Endothelial cell of hepatic sinusoid (primary cell): ENCODE data around the gene DPEP3.
"Not testable (repeated sequence)": the region's sequence is repeated elsewhere in the genome, so short reads cannot be mapped to it uniquely, and the experiment has no call there.

Experiments used
- in situ Hi-C: cut with HindIII; loops from 2 replicates; pipeline ENCODE4 v1.10.0; 2017; ENCODE audit warnings: low sequenced_read_pairs

The DPEP3 gene, protein sequence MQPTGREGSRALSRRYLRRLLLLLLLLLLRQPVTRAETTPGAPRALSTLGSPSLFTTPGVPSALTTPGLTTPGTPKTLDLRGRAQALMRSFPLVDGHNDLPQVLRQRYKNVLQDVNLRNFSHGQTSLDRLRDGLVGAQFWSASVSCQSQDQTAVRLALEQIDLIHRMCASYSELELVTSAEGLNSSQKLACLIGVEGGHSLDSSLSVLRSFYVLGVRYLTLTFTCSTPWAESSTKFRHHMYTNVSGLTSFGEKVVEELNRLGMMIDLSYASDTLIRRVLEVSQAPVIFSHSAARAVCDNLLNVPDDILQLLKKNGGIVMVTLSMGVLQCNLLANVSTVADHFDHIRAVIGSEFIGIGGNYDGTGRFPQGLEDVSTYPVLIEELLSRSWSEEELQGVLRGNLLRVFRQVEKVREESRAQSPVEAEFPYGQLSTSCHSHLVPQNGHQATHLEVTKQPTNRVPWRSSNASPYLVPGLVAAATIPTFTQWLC

DNA sequence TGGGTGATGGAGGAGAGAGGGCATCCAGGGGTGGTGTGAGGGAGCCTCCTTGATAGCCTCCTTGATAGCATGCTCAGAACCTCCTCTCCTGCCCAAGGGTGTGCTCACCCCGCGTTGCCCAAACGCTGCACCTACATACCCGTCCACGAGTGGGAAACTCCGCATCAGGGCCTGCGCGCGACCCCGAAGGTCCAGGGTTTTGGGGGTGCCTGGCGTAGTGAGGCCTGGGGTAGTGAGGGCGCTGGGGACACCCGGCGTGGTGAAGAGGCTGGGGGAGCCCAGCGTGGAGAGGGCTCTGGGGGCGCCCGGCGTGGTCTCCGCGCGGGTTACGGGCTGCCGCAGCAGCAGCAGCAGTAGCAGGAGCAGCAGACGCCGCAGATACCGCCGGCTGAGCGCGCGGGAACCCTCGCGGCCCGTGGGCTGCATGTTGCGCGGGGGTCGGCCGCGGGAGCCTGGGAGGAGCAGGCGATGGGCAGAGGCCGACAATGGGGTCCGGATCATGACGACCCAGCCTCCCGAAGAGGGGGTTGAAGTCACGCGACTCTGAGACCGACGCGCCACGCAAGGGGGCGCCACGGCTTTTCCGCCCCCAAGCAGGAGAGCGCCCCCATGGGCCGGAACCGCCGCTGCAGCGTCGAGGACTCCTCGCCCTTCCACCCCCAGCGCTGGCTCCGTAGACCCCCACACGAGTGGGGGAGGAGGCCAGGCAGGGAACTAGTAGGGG is at the start of gene DPEP3:
TSS of gene DPEP3 (minus strand) at position 545 of the 724 bp plus-strand sequence. CDS start at position 426, 119 bp downstream.
- in situ Hi-C loops = loop anchor here (5.0 kb wide), 1 partner anchor 92 kb away; no protein-coding TSS in a partner anchor

DNA sequence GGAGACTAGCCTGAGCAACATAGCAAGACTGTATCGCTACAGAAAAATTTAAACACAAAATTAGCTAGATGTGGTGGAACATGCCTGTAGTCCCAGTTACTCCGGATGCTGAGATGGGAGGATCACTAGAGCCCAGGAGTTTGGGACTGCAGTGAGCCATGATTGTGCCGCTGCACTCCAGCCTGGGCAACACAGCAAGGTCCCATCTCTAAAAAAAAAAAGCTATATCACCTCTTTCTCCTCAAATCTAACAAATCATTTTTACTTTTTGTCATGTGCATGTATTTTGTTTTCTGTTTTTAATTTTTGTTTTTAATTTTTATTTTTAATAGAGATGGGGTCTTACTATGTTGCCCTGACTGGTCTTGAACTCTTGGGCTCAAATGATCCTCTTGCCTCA is 48.7 kb upstream of the DPEP3 start:
- in situ Hi-C loops = no loop called here

DNA sequence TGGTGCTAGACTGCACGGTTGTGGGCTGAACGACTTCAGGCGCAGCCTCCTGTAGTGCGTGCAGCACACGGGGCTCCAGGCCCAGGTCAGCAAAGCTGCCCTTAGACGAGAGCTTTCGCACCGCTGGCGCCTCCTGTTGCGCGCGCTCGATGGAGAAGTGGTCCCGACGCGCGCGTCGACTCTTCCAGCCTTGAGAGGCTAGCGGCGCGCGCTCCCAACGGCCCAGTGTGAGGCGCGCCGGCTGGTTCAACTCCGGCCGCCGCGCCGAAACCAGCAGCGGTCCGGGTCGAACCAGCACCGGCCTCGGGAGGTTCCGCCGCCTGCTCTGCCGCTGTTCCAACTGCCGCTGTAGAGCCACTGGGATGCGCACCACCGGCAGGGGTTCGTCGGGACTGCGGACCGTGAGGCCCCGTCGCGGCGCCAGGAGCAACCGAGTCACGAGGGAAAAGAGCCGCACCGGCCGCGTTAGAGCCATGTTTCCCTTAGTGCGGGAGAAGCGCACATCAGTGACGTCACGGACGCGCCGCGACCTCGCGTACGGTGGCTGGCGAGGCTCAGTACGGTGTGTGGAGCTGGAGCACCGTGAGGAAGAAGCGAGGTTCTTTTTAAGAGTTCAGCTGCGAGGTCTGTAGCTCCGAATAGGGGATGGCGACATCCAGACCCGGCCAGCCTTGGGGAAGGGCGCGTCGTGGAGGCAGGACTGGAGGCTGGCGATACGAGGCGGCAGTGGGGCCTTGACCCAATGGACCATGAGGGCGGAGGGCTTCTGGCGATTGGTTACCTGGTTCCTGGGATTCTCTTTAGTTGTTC is 42.6 kb upstream of the DPEP3 start, which contains the start of the genes DDX28 and DUS2:
TSS of gene DDX28 (minus strand) at position 505 of the 810 bp plus-strand sequence. CDS start at position 475, 30 bp downstream.
TSS of gene DUS2 (plus strand) at position 557 of the 810 bp plus-strand sequence. CDS start 14,740 bp downstream, outside the sequence.
- in situ Hi-C loops = no loop called here

DNA sequence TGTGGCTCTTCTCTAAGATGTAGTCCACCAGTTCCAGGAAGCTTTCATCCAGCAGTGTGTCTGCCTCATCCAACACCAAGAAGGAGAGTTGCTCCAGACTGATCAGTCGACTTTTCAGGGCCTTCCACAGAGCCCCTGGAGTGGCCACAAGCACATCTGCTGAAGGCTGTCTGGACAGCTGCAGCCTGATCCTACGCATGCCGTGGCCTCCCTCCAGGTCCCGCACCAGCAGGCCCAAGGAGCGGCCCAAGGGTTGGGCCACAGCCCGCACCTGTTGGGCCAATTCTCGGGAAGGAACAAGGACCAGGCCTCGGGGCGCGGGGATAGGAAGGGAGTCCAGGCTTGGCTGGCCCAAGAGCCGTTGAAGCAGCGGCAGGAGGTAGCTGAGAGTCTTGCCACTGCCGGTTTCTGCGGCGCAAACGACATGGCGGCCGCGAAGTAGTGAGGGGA is 42.0 kb upstream of the DPEP3 start:
- in situ Hi-C loops = no loop called here

DNA sequence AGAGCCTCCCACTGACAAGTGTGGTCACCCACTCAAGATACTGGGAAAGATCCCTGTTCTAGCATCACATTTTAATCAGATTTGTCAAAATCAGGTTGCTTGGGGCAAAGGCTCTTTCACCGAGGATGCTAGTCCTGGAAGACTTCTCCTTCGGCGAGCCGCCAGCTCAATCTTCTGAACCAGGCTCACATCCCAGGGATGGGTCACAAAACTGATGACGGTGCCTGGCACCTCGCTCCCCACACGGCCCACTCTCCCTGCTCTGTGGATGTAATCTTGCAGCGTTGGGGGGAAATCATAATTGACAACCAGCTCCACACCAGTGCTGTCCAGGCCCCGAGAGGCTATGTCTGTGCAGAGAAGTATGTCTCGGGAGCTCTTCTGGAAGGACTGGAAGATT is 41.2 kb upstream of the DPEP3 start:
- in situ Hi-C loops = no loop called here

DNA sequence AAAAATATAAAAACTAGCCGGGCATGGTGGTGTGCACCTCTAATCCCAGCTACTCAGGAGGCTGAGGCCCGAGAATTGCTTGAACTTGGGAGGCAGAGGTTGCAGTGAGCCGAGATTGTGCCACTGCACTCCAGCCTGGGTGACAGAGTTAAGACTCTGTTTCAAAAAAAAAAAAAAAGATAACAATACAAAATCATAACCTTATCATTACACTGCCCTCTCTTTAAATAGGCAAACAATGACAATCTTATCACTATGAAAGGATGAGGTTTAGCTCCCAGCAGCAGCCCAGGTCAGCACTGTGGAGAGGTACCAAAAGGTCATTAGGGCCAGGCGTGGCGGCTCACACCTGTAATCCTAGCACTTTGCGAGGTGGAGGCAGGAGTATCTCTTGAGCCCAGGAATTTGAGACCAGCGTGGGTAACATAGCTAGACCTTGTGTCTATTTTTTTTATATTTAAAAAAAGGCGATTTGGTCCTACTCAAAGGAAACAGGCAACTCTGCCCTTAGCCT is 38.9 kb upstream of the DPEP3 start:
- in situ Hi-C loops = no loop called here

DNA sequence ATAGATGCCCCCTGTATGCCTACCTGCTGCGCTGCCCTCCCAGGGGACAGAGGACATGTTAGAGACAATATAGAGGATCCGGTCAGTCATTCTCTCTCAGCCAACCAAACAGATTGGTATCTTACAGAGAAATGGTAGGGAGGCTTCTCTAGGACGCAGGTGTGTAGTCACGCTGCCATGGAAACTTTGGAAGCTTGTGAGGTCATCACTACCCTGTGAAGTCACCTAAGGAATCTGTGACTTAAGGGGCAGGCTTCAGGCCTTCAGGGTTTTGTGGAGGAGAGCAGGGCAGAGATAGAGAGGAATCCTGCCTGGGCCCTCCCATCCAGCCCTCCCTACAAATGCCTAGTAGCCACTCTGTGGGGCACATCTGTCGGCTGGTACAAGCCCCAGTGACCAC is 35.4 kb upstream of the DPEP3 start, which contains the start of gene DPEP2NB:
TSS of gene DPEP2NB (minus strand) at position 231 of the 400 bp plus-strand sequence. CDS start at position 90, 141 bp downstream.
- in situ Hi-C loops = no loop called here

DNA sequence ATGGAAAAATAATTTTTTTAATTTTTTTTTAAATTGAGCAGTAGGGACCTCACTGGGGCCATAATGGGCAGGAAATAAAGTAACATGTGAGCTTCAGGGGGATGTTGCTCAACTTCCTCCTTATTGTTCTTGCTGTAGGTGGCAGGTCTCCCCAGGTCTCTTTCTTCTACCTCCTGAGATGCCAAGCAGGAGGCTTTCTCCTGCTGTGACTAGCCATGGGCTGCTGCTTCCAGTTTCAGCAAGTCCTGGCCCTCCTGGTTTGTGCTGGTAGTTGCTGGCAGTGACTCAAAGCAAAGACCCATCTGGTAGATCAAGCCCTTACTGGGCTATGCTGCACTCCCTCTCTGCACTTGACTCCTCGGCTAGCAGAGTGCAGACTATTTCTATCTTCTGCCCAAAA is 33.1 kb upstream of the DPEP3 start:
- in situ Hi-C loops = no loop called here

DNA sequence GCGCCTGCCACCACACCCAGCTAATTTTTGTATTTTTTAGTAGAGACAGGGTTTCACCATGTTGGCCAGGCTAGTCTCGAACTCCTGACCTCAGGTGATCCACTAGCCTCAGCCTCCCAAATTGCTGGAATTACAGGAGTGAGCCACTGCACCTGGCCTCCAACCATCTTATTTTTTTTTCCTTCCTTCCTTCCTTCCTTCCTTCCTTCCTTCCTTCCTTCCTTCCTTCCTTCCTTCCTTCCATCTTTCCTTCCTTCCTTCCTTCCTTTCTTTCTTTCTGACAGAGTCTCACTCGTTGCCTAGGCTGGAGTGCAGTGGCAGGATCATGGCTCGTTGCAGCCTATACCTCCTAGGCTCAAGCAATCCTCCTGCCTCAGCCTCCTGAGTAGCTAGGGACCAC is 29.6 kb upstream of the DPEP3 start:
- in situ Hi-C loops = loop anchor here (10.0 kb wide), 1 partner anchor 125 kb away; the partner anchor contains the start of gene NRN1L

DNA sequence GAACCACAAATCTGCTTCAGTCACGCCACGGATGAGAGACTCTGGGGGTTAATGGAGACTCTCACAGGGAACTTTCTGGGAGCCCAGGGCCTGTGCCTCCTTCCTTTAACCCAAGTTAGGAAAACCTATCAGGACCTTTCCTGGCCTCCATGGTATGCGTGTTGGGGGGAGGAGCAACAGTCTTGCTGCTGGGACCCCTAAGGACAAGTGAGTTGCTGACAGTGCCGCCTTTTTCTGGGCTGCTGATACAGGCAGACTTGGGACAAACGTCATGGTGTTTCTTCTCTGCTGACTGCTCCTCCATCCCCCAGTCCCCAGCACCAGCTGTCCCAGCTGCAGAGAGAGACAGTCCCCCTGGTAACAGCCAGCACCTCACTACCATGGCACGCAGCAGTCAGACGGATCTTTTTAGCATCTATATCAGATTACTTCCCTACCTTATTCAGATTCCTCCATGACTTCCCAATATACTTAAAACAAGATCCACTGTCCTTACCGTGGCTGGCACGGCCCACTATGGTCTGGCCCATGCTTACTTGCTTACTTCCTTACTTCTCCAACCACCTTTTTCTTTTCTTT is 28.9 kb upstream of the DPEP3 start:
- in situ Hi-C loops = loop anchor here (10.0 kb wide), 1 partner anchor 124 kb away; the partner anchor contains the start of gene NRN1L

DNA sequence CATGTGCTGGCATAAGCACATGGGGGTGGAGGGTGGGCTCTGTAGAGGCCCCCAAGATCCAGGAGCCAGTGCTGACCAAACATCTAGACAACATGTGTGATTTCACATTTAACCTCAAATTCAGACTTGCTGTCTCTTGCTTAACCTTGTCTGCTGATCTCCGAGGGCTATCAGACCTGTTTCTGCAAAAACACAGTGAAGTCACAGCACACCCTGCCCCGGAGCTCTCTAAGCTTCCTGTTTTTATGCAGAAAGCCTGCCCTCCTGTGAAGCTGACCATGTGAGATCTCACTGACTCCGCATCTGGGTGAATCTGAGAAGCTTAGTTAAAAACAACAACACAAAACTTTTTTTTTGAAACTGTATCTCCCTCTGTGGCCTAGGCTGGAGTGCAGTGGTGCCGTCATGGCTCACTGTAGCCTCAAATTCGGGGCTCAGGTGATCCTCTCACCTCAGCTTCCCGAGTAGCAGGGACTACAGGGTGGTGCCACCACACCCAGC is 25.5 kb upstream of the DPEP3 start:
- in situ Hi-C loops = loop anchor here (10.0 kb wide), 1 partner anchor 121 kb away; the partner anchor contains the start of gene NRN1L

DNA sequence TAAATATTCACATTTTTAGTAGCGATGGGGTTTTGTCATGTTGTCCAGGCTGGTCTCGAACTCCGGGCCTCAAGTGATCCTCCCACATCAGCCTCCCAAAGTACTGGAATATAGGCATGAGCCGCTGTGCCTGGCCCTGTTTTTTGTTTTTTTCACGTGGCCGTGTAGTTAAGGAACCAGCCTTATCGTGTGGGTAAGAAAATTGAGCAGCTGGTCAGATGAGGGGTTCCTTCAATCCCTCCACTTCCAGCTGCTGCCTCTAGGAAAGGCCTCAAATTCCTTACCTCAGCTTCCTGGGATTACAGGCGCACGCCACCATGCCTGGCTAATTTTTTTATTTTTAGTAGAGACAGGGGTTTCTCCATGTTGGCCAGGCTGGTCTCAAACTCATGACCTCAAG is 24.9 kb upstream of the DPEP3 start:
- in situ Hi-C loops = loop anchor here (10.0 kb wide), 1 partner anchor 120 kb away; the partner anchor contains the start of gene NRN1L

DNA sequence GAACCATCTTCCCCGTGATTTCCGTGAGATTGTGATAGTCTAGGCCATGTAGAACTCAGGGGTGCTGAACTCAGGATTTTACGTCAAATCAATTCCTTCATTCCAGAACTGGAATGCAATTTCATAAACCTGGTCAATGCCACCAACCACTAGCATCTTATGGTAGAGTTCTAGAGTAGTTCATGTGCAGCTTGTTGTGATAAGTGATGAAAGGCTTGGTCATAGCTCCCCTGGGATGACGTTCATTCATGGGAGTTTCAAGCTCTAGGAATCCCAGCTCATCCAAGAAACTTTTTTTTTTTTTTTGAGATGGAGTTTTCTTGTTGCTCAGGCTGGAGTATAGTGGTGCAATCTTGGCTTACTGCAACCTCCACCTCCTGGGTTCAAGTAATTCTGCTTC is 22.7 kb upstream of the DPEP3 start:
- in situ Hi-C loops = loop anchor here (10.0 kb wide), 1 partner anchor 118 kb away; the partner anchor contains the start of gene NRN1L

DNA sequence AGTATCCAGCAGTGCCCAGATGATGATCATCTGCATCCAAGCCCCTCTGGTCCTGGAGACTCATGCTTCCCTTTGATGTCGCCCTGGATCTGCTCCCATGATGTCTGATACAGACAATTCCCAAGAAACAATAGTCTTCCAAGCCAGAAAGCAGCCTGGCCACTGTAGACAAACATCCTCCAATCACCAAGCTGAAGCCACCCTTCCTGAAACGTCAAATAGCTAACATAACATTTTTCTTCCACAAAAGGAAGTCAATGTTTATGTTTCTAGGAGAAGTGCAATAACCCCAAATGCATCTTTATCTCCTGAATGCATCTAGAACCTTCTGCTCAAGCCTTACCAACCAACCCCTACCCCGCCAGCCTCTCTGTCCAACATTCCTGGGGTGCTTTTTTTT is 20.2 kb upstream of the DPEP3 start:
- in situ Hi-C loops = loop anchor here (10.0 kb wide), 1 partner anchor 116 kb away; the partner anchor contains the start of gene NRN1L

DNA sequence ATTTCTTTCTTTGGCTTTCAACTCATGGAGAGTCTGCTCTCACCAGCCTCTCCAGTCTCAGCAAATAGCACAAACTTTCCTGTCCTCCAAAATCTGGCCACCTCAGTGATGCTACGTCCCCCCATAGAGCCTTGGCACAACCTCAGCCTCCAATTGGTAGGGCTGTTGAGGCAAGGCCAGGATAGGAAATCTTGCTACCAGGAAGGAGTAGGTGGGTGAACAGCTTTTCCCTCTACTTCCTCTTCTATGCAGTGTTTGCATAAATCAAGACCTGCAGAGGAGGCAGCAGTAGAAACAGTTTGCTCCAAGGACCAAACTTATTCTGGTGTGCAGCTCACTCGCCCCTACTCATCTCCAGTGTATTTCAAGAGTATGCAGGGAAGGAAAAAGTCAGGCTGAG is 19.7 kb upstream of the DPEP3 start:
- in situ Hi-C loops = loop anchor here (10.0 kb wide), 1 partner anchor 115 kb away; the partner anchor contains the start of gene NRN1L

DNA sequence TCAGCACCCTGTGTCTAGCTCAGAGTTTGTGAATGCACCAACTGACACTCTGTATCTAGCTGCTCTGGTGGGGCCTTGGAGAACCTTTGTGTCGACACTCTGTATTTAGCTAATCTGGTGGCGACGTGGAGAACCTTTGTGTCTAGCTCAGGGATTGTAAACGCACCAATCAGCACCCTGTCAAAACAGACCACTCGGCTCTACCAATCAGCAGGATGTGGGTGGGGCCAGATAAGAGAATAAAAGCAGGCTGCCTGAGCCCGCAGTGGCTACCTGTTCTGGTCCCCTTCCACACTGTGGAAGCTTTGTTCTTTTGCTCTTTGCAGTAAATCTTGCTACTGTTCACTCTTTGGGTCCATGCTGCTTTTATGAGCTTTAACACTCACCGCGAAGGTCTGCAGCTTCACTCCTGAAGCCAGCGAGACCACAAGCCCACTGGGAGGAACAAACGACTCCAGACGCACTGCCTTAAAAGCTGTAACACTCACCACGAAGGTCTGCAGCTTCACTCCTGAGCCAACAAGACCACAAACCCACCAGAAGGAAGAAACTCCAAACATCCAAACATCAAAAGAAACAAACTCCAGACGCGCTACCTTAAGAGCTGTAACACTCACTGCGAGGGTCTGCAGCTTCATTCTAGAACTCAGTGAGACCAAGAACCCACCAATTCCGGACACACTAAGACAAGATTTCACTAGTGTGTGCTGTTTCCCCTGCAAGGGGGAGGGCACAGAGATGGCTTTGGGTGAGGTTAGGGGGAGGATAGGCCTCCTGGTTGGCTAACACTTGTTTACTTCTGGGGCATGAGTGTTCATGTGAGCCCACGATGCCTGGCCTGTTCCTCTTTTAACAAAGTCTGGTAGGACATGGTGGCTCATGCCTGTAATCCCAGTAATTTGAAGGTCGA is 18.7 kb upstream of the DPEP3 start, which contains the start of gene DPEP2:
TSS of gene DPEP2 (minus strand) at position 706 of the 910 bp plus-strand sequence. CDS start 6,272 bp downstream, outside the sequence.
- in situ Hi-C loops = not testable (repeated sequence)

DNA sequence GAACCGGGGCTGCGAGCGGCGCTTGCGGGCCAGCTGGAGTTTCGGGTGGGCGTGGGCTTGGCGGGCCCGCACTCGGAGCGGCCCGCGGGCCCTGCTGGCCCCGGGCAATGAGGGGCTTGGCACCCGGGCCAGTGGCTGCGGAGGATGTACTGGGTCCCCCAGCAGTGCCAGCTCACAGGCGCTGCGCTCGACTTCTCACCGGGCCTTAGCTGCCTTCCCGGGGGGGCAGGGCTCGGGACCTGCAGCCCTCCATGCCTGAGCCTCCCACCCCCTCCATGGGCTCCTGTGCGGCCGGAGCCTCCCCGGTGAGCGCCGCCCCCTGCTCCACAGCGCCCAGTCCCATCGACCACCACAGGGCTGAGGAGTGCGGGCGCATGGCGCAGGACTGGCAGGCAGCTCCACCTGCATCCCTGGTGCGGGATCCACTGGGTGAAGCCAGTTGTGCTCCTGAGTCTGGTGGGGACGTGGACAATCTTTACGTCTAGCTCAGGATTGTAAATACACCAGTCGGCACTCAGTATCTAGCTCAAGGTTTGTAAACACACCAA is 18.0 kb upstream of the DPEP3 start:
- in situ Hi-C loops = not testable (repeated sequence)

DNA sequence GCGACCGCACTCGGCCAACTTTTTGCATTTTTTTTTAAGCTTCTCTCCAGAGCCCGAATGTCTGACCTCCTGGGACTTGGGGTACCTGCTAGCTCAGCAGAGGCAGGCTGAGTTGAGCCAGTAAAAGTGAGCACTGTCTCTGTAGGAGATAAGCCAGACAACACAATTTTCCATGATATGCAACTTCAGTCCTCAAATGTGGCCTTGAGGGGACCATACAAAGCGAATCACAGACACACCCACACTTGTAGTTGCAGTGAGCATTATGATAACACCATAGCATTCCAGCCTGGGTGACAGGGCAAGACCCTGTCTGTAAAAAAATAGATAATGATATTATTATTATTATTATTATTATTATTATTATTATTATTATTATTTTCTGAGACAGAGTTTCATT is 16.4 kb upstream of the DPEP3 start:
- in situ Hi-C loops = no loop called here
